ENCODE results near the gene RNLS. TPM values are rescaled to one million over a fixed set of nuclear protein-coding genes. Genes with fewer than 3 reads are reported as not detected.

The RNLS gene
- total and polyA plus RNA-seq, 2 of the 4 experiments (the other 2 are of a cell fraction), result 4.5 to 7.0 TPM

- H3K4me2 ChIP-seq (ENCODE audit: low read depth, low read length), result no peak overlapping the region
- ChIA-PET POLR2A (ENCODE audit: unreplicated experiment) (no interaction called here), CTCF (no interaction called here)
- H2AK9ac ChIP-seq (replicated peaks; ENCODE audit: low read depth, low read length, poor library complexity), result no peak overlapping the region
- no peak overlapping the region for H3K56ac ChIP-seq (ENCODE audit: extremely low read depth, insufficient read depth, low read length)
- no peak overlapping the region for H2BK120ac ChIP-seq (ENCODE audit: low read depth, low read length)
- H3K14ac ChIP-seq (replicated peaks; ENCODE audit: low read depth, low read length), result no peak overlapping the region
- H3K23ac ChIP-seq (ENCODE audit: low read depth, low read length), result no peak overlapping the region
- no peak overlapping the region for H3K27ac ChIP-seq (ENCODE audit: insufficient read depth, low read length)
- no peak overlapping the region for H3K4me3 ChIP-seq (ENCODE audit: insufficient read depth, low read depth, low read length)
- TF ChIP-seq CEBPB (IDR thresholded peaks at IDR 0.05; ENCODE audit: low read depth, low read length), result no peak
- TF ChIP-seq FOS (IDR thresholded peaks at IDR 0.05; ENCODE audit: low read depth, low read length), result no peak
- no peak for TF ChIP-seq CTCF (conservative IDR thresholded peaks at IDR 0.05; ENCODE audit: low read depth, low read length)
- TF ChIP-seq RAD21 (IDR thresholded peaks at IDR 0.05; ENCODE audit: low read length), result no peak
- no peak for TF ChIP-seq ELK1 (IDR thresholded peaks at IDR 0.05; ENCODE audit: borderline replicate concordance, low read depth, low read length)
- TF ChIP-seq CHD1 (IDR thresholded peaks at IDR 0.05; ENCODE audit: low read depth, low read length), result no peak
- TF ChIP-seq BHLHE40 (IDR thresholded peaks at IDR 0.05; ENCODE audit: low read depth, low read length), result no peak
- no peak for TF ChIP-seq POLR2A (IDR thresholded peaks at IDR 0.05; ENCODE audit: low read depth, low read length)
- TF ChIP-seq RCOR1 (IDR thresholded peaks at IDR 0.05; ENCODE audit: insufficient replicate concordance, low read length), result no peak
- TF ChIP-seq MAFK (IDR thresholded peaks at IDR 0.05; ENCODE audit: low read depth, low read length), result no peak
- no peak for TF ChIP-seq MXI1 (IDR thresholded peaks at IDR 0.05; ENCODE audit: borderline replicate concordance, low read depth, low read length)
- TF ChIP-seq USF2 (IDR thresholded peaks at IDR 0.05; ENCODE audit: low read depth, low read length), result no peak
- no peak for TF ChIP-seq RFX5 (IDR thresholded peaks at IDR 0.05; ENCODE audit: low read depth, low read length)
- TF ChIP-seq SMC3 (IDR thresholded peaks at IDR 0.05; ENCODE audit: low read depth, low read length), result no peak
- no peak for TF ChIP-seq NFE2L2 (IDR thresholded peaks at IDR 0.05; ENCODE audit: low read depth, low read length)
- no peak for TF ChIP-seq MAZ (IDR thresholded peaks at IDR 0.05; ENCODE audit: borderline replicate concordance, low read depth, low read length)
- no TSS peak for BruUV-seq (replicated peaks)
- ATAC-seq (ENCODE audit: low read depth), result no peak
- H4K91ac ChIP-seq (ENCODE audit: insufficient read depth, low read depth, low read length), result no peak overlapping the region
- H2AK5ac ChIP-seq (ENCODE audit: low read depth, low read length), result no peak overlapping the region
- 83% methylated on average over 1 of the region's 4 CpGs; no CpG with 5 or more reads in 1 of the 2 experiments for WGBS, 2 experiments (ENCODE audit: extremely low coverage in 2 of 2, insufficient read length in 1 of 2)
- H4K8ac ChIP-seq (ENCODE audit: low read depth in 2 of 2, low read length in 2 of 2), result no peak overlapping the region
- no peak overlapping the region for H2AFZ ChIP-seq (replicated peaks; ENCODE audit: low read length, poor library complexity)
- H4K20me1 ChIP-seq (ENCODE audit: insufficient read depth, low read length), result no peaks in the 10 kb centered on the region
- H4K5ac ChIP-seq (ENCODE audit: low read depth, low read length), result no peak overlapping the region
- DNase-seq, result no peak
- no peak overlapping the region for H3K9ac ChIP-seq (ENCODE audit: low read depth, low read length)
- H3K4me1 ChIP-seq (ENCODE audit: control insufficient read depth, insufficient read depth, low read length), result no peaks in the 10 kb centered on the region
- H3K18ac ChIP-seq (ENCODE audit: low read depth, low read length), result no peak overlapping the region
- dilution Hi-C loops (cut with HindIII; ENCODE audit: low sequenced_read_pairs, unreplicated experiment) (no loop called here), in situ Hi-C loops (cut with MboI; ENCODE audit: low sequenced_read_pairs) (no loop called here), intact Hi-C loops (cut with micrococcal nuclease) (no loop called here)
- no peak overlapping the region for H2BK15ac ChIP-seq (ENCODE audit: low read depth, low read length)
- no peak overlapping the region for H2BK5ac ChIP-seq (ENCODE audit: low read depth, low read length, poor library complexity, severe bottlenecking)
- H3K9me3 ChIP-seq (ENCODE audit: control insufficient read depth, insufficient read depth, low read length), result no peaks in the 10 kb centered on the region
- H3K79me1 ChIP-seq (ENCODE audit: low read depth in 1 of 2, low read length in 2 of 2), result no peaks in the 10 kb centered on the region
- H2BK20ac ChIP-seq (ENCODE audit: low read depth, low read length), result no peak overlapping the region
- H3K9me1 ChIP-seq (ENCODE audit: insufficient read depth, low read length), result no peaks in the 10 kb centered on the region
- peaks cover 3% of the 10 kb centered on the region for H3K27me3 ChIP-seq (ENCODE audit: control insufficient read depth, insufficient read depth, low read length)
- no peaks in the 10 kb centered on the region for H3K36me3 ChIP-seq (ENCODE audit: control insufficient read depth, insufficient read depth, low read length)
- no peak overlapping the region for H3K4ac ChIP-seq (ENCODE audit: low read depth, low read length)
Observed at GRCh38 chr10:88442716-88443115, 140.4 kb downstream of the RNLS start.

All from IMR-90 (cell line).